Mucosa of descending colon (tissue), 3 donors: ENCODE results near the gene SPRR1A. TPM values are rescaled to one million over a fixed set of nuclear protein-coding genes. Genes with fewer than 3 reads are reported as not detected.

Experiments used
- ATAC-seq: fragments of 200-7000 bp; cut with Tn5 transposase; one replicate; pipeline ENCODE4 v1.9.1; 2020; ENCODE audit warnings: mild to moderate bottlenecking, moderate library complexity
- DNase-seq, 3 donors: peaks; one replicate each; pipeline ENCODE4 v3.0.0-alpha.2; 2020
- H3K36me3 ChIP-seq: fragments of 200-600 bp; one replicate; pipeline ENCODE4 v1.8.0; 2021; ENCODE audit warnings: low read depth, mild to moderate bottlenecking
- H3K4me1 ChIP-seq: fragments of 200-600 bp; one replicate; pipeline ENCODE4 v1.8.0; 2021; ENCODE audit warnings: low read depth, mild to moderate bottlenecking
- H3K4me3 ChIP-seq: fragments of 200-600 bp; one replicate; pipeline ENCODE4 v1.8.0; 2021; ENCODE audit warnings: mild to moderate bottlenecking
- H3K9me3 ChIP-seq: fragments of 200-600 bp; one replicate; pipeline ENCODE4 v1.8.0; 2021; ENCODE audit warnings: mild to moderate bottlenecking
- CTCF ChIP-seq: fragments of 200-600 bp; IDR thresholded peaks from one replicate; pipeline ENCODE4 v1.8.0; 2022; ENCODE audit warnings: antibody characterized with exemption, mild to moderate bottlenecking
- intact Hi-C, 2 donors: fragments of 100-400 bp; cut with DNase I in 1 of 2; cut with micrococcal nuclease in 1 of 2; formaldehyde crosslinking; loops; one replicate each; pipeline versions ENCODE4 v1.11.0 to v1.11.1; 2022; cut with DNase I, micrococcal nuclease
- total RNA-seq, 3 donors: library from RNA; stranded (reverse); fragmentation: NEBNext Ultra II Directional in 2 of 3; extraction: Animal tissue kit (Norgen Biotek cat#: 25700) in 2 of 3; gene quantifications; one replicate each; pipeline versions ENCODE4 v1.2.1 to v1.2.4, GENCODE V29; 2021 to 2023
- donor health status: DM: no; HTN: no; CAD: no; lungs with moderate emphysema.
- donor health status: DM: no; HTN: no; CAD: no.
- donor health status: DM: no; HTN: yes; CAD: no.

SPRR1A gene
- total RNA-seq, 3 donors from 2014 or later, result not detected

- no peak for TF ChIP-seq CTCF
- intact Hi-C loops, result no loop called here
- no peaks in the 10 kb centered on the region for H3K36me3 ChIP-seq
- no peak for DNase-seq
- no peaks in the 10 kb centered on the region for H3K9me3 ChIP-seq
- ATAC-seq, result no peak
- no peaks in the 10 kb centered on the region for H3K4me1 ChIP-seq
- H3K4me3 ChIP-seq, result no peak overlapping the region
These were observed 1.8 kb upstream of the SPRR1A start for GRCh38 chr1:152982076-152982475.

GRCh38 chr1:152983234-152983633, 647 bp upstream of the SPRR1A start:
- H3K9me3 ChIP-seq, result no peaks in the 10 kb centered on the region
- ATAC-seq (no peak), DNase-seq (no peak)
- H3K36me3 ChIP-seq, result no peaks in the 10 kb centered on the region
- intact Hi-C loops, result no loop called here
- H3K4me3 ChIP-seq, result no peak overlapping the region
- no peaks in the 10 kb centered on the region for H3K4me1 ChIP-seq
- TF ChIP-seq CTCF, result no peak

- Histone ChIP-seq H3K4me3 (no peak overlapping the region), H3K36me3 (no peaks in the 10 kb centered on the region), H3K9me3 (no peaks in the 10 kb centered on the region), H3K4me1 (no peaks in the 10 kb centered on the region)
- DNase-seq, result no peak
- no peak for TF ChIP-seq CTCF
- no peak for ATAC-seq
- intact Hi-C loops, result no loop called here
These were observed 2.7 kb downstream of the SPRR1A start for GRCh38 chr1:152986578-152986977.

- no peak overlapping the region for H3K4me3 ChIP-seq
- no peaks in the 10 kb centered on the region for H3K9me3 ChIP-seq
- DNase-seq, result no peak
- no peak for ATAC-seq
- TF ChIP-seq CTCF, result no peak
- intact Hi-C loops, result no loop called here
- H3K4me1 ChIP-seq, result no peaks in the 10 kb centered on the region
- no peaks in the 10 kb centered on the region for H3K36me3 ChIP-seq
These were observed 9.3 kb downstream of the SPRR1A start for GRCh38 chr1:152993186-152993585.

- Histone ChIP-seq H3K4me1 (no peaks in the 10 kb centered on the region), H3K4me3 (no peak overlapping the region), H3K36me3 (no peaks in the 10 kb centered on the region), H3K9me3 (no peaks in the 10 kb centered on the region)
- ATAC-seq (no peak), DNase-seq (no peak)
- intact Hi-C loops, result no loop called here
- TF ChIP-seq CTCF, result no peak
These were observed 12.0 kb downstream of the SPRR1A start for GRCh38 chr1:152995842-152996241.
